IPS-NIHi11 (cell line): ENCODE results near the gene RANBP6.

Experiments
- DNase-seq: peaks from one replicate; pipeline ENCODE4 v3.0.0; 2012; ENCODE audit warnings: mixed read lengths, low spot score

RANBP6 gene

GRCh38 chr9:6007058-6007769 lies 8.2 kb downstream of the RANBP6 start:
- DNase-seq, result peak; percentile 87

- DNase-seq, result no peak
Observed at GRCh38 chr9:6006749-6007057, 8.7 kb downstream of the RANBP6 start.

GRCh38 chr9:6000955-6001354 lies 14.5 kb downstream of the RANBP6 start:
- no peak for DNase-seq

- no peak for DNase-seq
Observed at GRCh38 chr9:5999443-6000101, 15.9 kb downstream of the RANBP6 start.

GRCh38 chr9:5994493-5994892 lies 20.9 kb downstream of the RANBP6 start:
- DNase-seq, result no peak

- no peak for DNase-seq
Observed at GRCh38 chr9:5988265-5988664, 27.2 kb downstream of the RANBP6 start.

- DNase-seq, result no peak
Observed at GRCh38 chr9:5983042-5983441, 32.4 kb downstream of the RANBP6 start.

GRCh38 chr9:5982317-5982716 lies 33.1 kb downstream of the RANBP6 start:
- no peak for DNase-seq

GRCh38 chr9:5978523-5978922 lies 36.9 kb downstream of the RANBP6 start:
- DNase-seq, result no peak

- DNase-seq, result no peak
Observed at GRCh38 chr9:5976674-5977397, 38.6 kb downstream of the RANBP6 start.

- no peak for DNase-seq
Observed at GRCh38 chr9:5971740-5972139, 43.7 kb downstream of the RANBP6 start.
